PC-9 (cell line): ENCODE data around the gene TRPV3.

Experiments used
- EZH2 ChIP-seq: fragments of 200-600 bp; sonication (generic); IDR thresholded peaks from 2 replicates; pipeline ENCODE4 v1.8.0; 2017; ENCODE audit warnings: antibody characterized with exemption, low read depth
- TF ChIP-seq, protein P1 (sequence below): fragments of 200-600 bp; sonication (generic); conservative IDR thresholded peaks from 2 replicates; pipeline ENCODE4 v1.6.1; 2017; ENCODE audit warnings: mixed run types, antibody characterized with exemption, mild to moderate bottlenecking, moderate library complexity

DNA sequence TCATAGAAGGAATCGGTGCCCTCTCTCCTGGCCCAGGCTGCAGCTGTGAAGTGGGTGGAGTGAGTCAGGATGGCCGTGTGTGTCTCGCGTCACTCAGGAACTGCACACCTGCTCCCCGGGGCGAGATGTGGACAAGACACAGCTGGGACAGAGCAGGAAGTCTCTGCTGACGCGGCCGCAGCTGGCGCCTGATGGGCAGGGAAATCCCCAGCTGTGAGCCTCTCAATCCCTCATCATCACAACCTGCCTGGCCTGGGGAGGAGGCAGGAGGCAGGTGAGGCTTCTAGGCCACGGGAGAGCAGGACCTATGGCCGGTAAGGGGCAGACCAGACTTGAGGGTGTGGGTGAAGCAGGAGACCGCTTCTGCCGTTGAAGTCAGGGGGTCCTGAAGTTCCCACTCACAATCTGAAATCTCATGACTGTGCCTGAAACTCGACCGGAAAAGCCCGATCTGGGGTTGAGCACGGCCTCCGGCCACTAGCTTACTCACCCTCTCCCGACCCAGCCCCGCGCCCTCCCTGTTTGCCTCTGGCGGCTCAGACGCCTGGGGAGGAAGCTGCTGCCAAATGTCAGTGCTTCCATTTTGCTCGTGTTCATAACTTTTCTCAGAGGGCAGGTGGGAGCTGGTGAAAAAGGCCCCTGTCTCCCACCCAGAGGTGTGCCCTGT is 1.1 kb upstream of the TRPV3 start:
- TF ChIP-seq, protein P1, sequence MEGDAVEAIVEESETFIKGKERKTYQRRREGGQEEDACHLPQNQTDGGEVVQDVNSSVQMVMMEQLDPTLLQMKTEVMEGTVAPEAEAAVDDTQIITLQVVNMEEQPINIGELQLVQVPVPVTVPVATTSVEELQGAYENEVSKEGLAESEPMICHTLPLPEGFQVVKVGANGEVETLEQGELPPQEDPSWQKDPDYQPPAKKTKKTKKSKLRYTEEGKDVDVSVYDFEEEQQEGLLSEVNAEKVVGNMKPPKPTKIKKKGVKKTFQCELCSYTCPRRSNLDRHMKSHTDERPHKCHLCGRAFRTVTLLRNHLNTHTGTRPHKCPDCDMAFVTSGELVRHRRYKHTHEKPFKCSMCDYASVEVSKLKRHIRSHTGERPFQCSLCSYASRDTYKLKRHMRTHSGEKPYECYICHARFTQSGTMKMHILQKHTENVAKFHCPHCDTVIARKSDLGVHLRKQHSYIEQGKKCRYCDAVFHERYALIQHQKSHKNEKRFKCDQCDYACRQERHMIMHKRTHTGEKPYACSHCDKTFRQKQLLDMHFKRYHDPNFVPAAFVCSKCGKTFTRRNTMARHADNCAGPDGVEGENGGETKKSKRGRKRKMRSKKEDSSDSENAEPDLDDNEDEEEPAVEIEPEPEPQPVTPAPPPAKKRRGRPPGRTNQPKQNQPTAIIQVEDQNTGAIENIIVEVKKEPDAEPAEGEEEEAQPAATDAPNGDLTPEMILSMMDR: no peak
- TF ChIP-seq EZH2: no peak
